GM12872 (cell line): Measurements from ENCODE around the gene AASS.

Experiments used
- CTCF ChIP-seq: IDR thresholded peaks from 3 replicates; pipeline ENCODE4 v1.5.1; 2011; ENCODE audit warnings: low read depth, mild to moderate bottlenecking, low read length, moderate library complexity; ENCODE audit not compliant: insufficient read depth

Gene AASS

DNA sequence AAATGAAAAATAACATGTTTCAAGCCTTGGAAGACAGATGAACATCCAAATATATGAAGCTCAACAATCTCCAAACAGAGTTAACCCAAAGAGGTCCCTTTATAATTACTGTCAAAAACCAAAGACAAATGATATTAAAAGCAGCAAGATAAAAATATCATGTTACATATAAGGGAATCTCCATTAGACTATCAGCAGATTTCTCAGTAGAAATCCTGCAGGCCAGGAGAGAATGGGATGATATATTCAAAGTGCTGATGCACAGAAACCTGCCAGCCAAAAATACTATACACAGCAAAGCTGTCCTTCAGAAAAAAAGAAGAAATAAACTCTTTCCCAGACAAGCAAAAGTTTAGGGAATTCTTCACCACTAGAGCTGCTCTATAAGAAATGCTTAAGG lies 41.0 kb downstream of the AASS start:
- TF ChIP-seq CTCF = no peak

DNA sequence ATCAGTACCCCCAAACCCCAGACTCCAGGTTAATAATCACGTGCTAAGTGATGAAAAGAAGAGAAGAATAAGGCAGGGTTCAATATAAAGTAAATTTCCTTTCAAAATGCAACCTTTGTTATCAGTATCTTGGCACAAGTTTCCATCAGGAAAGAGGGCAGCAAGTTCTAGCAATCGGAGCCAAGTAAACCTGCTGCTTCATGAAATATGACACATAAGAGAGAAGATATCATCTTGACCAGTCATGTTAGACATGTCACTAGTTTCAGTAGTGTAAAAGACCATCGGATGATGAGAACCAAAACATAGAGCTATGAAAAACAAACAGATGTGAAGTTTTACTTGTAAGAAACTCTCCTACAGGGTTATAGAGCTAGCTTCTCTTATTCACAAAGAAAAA lies 44.0 kb downstream of the AASS start:
- no peak for TF ChIP-seq CTCF

DNA sequence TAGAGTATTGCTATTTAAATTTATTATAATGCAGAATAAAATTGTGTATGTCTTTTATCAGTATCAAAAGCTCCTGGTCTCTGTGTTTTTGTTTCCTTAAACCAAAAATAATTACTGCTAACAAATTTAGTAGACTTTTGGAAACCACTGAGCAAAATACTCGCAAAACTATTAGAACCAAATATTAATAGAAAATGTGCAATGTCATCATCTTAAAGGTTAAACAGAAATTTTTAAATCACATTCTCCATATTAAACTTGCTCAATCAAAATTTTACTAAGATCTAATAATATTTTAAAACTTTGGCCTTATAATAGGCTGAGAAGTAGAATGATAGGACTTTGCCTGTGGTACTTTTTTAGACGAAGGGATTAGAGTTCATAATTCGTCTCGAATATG lies 48.4 kb downstream of the AASS start:
- no peak for TF ChIP-seq CTCF

DNA sequence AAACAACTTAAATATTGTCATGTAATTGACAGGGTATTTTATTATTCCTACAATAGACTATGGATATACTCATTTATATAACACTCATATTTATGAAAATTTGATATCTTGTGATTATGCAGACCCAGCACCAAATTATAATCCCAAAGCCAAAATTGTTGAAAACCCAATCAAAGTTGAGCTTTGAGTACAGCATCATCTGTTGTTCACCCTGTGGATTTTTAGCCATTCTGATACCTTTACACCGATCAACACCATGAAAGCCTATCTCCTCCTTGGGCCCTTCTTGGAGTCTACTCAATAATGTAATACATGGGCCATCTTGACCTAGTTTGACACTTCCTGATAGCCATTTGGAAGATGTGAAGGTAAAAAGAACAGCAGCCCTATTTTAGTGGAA lies 49.5 kb downstream of the AASS start:
- no peak for TF ChIP-seq CTCF

GRCh38 chr7:122092964-122093797 lies 50.9 kb downstream of the AASS start:
- TF ChIP-seq CTCF = peak; percentile 86

DNA sequence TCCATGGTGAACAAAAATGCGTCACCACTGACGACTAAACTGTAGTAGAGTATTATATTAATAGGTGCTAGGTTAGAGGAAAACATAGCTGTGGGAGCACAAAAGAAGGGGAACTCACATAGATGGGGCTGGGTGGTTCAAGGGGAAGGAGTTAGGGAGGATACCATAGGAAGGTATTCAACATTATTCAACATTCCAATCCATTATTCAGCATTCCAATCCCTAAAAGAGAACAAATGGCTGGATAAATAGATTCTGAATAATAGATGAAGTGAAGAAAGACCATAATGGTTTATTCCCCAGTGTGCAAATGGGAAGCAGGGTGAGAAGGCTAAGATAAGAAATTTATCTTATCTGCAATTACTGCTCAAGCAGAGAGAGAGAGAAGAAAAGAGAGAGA lies 61.4 kb downstream of the AASS start:
- TF ChIP-seq CTCF = no peak

DNA sequence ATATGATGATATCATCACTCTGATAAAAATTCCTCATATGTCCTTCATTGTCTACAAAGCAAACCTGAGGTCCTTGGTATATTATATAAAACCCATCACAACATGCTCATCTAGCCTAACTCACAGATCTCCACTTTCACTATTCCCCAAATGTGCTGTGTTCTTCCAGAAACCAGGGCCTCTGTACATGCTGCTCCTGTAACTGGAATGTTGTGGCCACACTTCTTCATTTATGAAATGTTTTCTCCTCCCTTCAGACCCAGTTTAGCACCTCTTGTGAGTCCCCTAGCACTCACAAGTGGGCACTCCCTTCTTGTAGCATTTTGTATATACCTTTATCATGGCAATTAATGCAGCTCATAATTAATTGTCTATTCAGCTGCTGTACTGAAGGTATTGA lies 61.9 kb downstream of the AASS start:
- TF ChIP-seq CTCF = no peak
